HG03039 (cell line): ENCODE data around the gene IGF2.

ENCODE experiments used
- ATAC-seq: cut with Tn5 transposase; IDR thresholded peaks from one replicate; pipeline ENCODE4 v1.9.1; 2021; ENCODE audit warnings: mild to moderate bottlenecking, moderate library complexity; ENCODE audit not compliant: unreplicated experiment

IGF2 gene

GRCh38 chr11:2169626-2170570, 30.7 kb upstream of the IGF2 start:
- ATAC-seq = no peak

DNA sequence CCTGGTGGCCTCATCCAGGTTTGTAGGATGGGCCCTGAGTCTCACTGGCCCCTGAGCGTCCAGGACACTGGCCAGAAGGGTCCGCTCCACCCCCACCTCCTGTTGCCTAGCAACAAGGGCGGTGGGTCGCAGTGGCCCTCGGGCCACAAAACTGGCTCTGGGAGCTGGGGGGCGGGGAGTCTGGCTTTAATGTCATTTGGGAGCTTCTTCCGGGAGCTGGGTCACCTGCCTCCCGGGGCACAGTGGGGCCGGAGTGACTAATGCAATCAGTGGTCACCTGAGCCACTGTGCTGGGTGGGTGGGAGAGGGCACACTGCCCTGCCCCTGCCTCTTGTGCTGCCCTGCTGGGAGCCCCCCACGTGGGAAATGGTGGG, 29.8 kb upstream of the IGF2 start:
- ATAC-seq = no peak

DNA sequence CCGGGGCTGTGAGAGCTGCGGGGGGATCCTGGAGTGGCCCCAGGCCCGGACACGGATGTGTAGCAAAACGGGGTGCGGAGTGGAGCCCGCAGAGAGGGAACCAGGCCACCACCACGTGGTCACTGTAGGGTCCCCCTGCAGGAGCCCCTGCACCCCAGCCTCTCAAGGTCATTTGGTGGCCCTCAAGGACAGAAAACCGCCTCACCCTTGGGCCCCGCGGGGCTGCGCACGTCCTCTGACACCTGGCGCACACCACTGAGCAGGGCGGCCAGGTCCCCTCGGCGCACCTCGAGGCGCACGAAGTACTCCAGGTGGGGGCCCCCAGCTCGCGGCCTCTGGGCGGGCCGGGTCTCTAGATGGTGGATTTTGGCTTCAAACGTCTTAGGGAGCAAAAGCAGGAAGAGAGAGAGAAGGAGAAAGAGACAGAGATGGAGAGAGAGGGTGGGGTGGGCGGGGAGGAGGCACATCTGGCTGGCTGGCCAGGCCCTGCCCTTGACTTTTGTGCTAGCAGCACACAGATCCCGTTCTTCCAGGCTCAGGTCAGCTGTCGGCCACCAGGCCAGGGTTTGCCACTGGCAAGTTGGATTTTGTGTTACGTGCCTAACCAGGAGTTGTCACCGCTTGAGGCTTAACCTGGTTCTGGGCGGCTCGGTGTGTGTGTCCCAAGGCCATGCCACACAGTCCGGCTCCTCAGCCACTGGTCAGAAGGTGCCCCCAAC, 29.3 kb upstream of the IGF2 start:
- ATAC-seq = no peak

DNA sequence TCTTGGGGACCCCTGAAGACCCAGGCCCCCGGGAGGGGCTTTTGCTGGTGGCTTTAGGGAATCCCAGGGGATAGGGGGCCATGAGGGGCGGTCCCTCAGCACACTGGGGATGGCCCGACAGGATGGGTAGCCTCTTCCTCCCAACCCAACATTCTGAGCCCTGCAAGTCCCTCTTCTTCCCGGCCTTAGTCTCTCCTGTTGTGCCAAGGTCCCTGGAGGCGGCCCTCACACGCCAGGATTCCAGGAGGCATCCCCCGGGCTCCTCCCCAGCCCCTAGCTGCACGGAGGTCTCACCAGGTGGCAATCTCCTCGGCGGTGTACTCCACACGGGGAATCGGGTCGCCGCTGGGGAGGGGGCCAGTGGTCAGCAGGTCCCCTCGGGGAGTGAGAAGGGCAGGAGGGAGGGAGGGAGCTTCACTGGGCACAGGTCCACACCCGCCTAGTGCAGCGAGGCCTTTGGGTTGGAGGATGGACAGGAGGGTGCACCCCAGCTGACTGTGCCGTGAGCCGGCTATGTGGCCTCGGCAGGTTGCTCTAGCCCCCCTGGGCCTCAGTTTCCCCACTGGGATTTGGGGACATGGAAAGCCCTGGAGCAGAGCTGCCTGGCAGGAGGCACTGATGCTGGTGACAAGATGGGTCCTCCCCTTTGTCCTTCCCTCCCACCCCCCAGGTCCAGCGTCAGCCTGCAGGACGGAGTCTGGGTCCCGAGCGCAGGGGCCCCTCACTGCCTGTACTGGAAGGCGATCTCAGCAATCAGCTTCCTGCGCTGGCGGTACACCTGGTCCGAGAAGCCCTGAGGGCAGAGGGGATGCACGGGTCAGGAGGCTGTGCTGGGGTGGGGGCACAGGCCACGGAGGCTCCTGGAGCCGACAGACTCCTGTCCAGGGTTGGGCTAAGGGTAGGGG, 28.2 kb upstream of the IGF2 start:
- no peak for ATAC-seq

DNA sequence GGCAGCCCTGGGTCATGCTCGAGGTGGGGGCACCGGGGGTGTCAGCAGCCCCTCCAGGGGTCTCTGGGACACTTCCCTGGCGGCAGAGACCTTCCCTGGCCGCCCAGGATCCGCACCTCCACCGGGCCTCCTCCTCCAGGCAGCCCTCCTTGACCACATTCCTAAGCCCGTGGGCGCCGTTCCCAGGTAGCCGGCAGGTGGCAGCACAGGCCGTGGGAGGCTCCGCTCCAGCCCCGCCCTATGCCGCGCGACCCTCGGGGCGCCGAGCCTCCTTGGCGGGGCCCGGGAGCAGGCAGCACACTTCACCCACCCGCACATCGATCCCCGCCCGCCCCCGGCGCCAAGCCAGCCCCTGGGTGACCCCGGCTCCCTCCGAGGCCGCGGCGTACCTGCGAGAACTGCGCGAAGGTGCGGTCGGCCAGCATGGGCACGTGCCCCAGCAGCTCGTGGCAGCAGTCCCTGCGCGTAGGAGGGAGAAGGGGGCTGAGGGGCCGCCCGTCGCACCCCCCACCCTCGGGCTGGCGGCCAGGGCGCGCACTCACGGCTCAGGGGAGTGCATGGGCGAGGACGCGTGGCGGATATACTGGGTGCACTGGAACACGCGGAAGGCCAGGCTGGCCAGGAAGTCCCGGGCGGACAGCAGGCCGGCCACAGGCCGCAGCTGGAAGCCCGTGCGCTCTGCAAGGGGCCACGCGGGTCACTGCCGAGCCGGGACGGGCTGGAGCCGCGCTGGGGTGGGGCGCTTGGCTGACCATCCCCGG, 27.1 kb upstream of the IGF2 start:
- ATAC-seq = no peak

GRCh38 chr11:2165571-2165970, 26.4 kb upstream of the IGF2 start:
- no peak for ATAC-seq

DNA sequence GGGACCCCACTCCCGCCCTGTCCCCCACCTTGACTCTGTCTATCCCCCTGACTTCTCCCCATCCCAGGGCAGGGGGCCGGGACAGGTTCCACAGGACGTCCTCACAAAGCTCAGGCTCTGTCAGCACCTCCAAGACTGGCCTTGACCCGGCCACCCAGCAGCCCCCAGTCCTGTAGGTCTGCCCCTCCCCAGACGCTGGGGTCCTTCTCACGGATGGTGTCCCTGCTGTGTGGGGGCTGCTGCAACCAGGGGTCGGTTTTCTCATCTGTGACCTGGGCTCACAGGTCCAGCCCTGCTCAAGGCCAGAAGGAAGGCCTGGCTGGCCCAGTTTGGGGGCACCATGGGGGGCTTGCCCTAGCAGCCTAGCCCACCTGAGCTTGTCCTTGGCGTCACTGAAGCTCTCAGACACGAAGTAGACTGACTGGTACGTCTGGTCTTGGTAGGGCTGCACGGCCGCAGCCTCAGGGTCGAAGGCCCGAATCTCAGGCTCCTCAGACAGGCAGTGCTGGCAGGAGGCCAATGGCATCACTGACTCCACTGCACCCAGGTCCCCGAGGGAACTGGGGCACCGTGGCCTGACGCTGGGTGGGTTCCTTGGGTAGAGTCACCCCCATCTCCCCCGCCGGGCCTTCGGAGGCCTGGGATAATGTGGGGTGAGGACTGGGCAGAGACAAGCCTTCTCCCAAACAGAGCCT, 25.8 kb upstream of the IGF2 start:
- no peak for ATAC-seq

DNA sequence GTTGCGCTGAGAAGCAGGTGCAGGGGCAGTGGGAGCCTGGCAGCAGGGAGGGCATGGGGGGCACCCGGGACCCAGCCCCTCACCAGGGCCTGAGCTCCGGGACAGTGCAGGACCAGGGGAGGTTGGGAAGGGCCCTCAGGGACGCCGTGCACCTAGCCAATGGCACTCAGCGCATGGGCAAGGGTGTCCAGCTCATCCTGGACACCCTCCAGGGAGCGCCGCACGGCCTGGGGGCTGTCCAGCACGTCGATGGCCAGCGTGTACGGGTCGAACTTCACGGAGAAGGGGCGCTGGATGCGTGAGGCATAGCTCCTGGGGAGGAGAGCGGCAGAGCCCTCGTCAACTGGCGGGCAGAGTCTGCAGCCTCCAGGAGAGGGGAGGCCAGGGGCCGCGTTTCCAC, 24.9 kb upstream of the IGF2 start:
- no peak for ATAC-seq

DNA sequence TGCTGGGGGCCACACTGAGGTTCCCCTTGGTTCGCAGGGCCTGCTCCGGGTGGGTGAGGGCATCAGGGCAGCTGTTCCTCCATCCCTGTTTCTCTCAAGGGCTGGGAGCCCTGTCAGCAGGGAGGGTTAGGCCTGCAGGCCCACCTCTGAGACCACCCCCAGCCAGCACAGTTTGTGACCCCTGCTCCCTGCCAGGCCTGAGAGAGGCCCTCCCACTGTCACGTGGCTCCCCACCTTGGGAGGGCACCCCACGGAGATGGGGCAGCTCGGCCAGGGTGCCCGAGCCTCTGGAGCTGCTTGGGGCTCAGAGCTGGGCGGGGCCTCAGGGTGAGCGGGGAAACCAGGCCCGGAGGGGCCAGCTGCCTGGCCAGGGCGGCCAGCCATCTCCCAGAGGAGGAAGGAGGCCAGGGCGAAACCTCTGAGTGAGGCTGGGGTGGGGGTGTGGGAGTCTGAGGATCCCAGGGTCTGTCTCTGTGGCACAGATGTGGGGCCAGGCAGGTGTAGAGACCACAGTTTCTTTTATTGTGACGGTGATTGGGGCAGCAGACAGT, 24.3 kb upstream of the IGF2 start:
- no peak for ATAC-seq

DNA sequence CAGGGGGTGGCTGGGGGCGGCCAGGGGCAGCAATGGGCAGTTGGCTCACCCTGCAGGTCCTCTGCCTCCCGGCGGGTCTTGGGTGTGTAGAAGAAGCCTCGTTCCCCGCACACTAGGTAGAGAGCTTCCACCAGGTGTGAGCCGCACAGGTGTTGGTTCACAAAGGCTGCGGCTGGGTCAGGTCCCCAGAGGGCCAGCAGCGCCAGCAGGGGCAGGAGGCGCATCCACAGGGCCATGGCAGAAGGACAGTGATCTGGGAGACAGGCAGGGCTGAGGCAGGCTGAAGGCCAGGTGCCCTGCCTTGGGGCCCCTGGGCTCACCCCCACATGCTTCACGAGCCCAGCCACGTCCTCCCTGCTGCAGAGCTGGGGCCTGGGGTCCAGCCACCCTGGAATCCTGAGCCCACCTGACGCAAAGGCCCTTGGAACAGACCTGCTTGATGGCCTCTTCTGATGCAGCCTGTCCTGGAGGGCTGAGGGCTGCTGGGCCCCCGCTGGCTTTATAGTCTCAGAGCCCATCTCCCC, 21.6 kb upstream of the IGF2 start, which contains the start of gene INS:
INS (minus strand) TSS at position 474 of the 524 bp plus-strand sequence; CDS start at position 236, 238 bp downstream.
- ATAC-seq = no peak

DNA sequence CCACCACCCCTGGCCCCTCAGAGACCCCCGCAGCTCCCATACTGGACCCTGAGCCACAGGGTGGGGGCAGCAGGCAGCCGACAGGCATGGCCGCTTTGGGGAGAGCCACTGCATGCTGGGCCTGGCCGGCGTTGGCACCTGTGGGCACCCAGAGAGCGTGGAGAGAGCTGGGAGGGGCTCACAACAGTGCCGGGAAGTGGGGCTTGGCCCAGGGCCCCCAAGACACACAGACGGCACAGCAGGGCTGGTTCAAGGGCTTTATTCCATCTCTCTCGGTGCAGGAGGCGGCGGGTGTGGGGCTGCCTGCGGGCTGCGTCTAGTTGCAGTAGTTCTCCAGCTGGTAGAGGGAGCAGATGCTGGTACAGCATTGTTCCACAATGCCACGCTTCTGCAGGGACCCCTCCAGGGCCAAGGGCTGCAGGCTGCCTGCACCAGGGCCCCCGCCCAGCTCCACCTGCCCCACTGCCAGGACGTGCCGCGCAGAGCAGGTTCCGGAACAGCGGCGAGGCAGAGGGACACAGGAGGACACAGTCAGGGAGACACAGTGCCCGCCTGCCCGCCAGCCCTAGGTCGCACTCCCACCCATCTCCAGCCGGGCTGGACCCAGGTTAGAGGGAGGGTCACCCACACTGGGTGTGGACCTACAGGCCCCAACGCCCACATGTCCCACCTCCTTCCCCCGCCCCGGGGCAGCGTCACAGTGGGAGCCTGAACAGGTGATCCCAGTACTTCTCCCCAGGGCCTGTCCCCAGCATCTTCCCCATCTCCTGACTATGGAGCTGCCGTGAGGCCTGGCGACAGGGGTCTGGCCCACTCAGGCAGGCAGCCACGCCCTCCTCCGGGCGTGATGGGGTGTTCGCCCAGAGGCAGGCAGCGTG, 20.6 kb upstream of the IGF2 start:
- ATAC-seq = no peak

- ATAC-seq = no peak
Observed at GRCh38 chr11:2158966-2159365, 19.8 kb upstream of the IGF2 start.

DNA sequence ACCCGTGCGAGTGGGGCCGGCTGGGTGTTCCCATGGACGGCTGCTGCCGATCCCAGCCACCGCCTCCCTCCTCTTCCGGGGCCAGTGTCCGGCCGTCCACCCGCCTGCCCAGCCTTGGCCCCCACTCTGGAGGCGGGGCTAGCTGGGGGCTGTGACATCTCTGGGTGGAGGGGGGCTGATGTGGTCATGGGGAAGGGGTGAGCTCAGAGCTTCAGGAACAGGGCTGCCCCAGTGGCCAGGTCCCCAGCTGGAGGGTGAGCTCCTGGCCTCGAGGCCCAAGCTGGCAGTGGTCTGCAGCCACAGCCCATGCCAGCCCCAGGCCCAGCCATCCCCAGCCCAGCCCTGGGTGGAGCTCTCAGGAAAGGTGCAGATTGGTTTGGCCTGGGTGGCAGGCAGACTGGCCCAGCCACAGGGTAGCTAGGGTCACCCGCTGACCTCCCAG, 19.1 kb upstream of the IGF2 start:
- ATAC-seq = no peak

GRCh38 chr11:2157294-2158040, 18.3 kb upstream of the IGF2 start:
- no peak for ATAC-seq

- ATAC-seq = no peak
Observed at GRCh38 chr11:2156416-2157182, 17.4 kb upstream of the IGF2 start.

GRCh38 chr11:2155511-2155910, 16.3 kb upstream of the IGF2 start:
- no peak for ATAC-seq

DNA sequence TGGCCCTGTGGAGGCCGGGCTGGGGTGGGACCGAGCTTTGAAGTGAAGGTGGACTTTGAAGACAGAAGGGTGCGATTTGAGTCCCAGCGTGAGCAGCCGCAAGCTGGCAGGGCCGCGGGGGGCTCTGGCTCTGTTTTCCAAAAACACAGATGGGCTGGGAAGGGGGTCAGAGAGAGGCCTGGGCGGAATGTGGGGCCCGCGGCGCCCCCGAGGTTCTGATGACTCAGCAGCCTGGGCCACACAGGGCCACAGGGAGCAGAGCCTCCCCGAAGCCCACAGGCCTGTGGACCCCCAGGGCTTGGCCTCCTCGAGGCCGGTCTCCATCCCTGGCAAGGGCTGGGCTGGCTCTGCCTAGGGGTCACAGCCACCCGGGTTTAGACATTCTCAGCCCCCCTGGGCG, 15.7 kb upstream of the IGF2 start:
- no peak for ATAC-seq
